ENCODE data around the gene ARHGDIB. TPM values are rescaled to one million over a fixed set of nuclear protein-coding genes. Genes with fewer than 3 reads are reported as not detected.

The ARHGDIB gene
- total RNA-seq, 4 donors from 2014 or later: 17.1 to 290 (median 57.1) TPM

GRCh38 chr12:14963520-14963919 is 2.1 kb upstream of the ARHGDIB start:
- Histone ChIP-seq H3K4me3 (no peak overlapping the region), H3K9me3 (no peaks in the 10 kb centered on the region), H3K27ac (peak overlapping the region; percentile 28 to 81 (median 64)), H3K4me1 (no peaks in the 10 kb centered on the region), H3K36me3 (no peaks in the 10 kb centered on the region), H3K27me3 (no peaks in the 10 kb centered on the region)
- TF ChIP-seq POLR2A (IDR thresholded peaks at IDR 0.05): no peak
- TF ChIP-seq CTCF (IDR thresholded peaks at IDR 0.05): no peak
- no peak for DNase-seq

DNA sequence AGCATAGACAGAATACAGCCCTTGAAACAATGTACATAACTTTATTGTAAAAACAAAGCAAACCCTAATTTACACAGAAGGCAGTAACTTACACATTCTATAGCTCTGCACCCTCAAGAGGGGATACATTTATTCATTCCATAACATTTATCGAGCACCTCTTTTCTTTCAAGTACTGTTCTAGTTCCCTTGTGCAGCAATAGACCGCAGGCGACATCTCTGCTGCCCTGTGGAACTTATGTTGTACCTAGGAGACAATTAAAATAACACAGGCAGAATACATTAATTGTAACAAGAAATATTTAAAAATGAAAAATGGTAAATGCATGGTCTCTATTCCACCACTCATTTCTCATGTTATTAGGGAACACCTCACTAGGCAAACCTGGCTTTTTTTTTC is 1.4 kb upstream of the ARHGDIB start:
- H3K27me3 ChIP-seq: no peaks in the 10 kb centered on the region

DNA sequence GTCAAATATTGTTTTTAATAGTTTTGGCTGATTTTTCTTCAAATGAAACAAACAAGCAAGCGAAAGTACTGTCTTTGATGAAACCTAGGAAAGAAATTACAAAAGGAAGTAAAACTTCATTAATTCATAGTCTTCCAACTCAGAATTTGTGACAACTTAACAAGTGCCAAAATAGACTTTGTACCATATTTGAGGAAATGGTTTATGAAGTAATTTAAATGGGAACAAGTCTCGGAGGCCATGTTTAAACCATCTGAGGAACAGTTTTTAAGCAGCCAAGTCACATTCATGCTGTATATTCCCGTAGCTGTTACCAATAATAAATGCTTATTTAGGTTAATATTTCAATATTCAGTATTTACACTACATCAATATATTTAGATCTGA is 745 bp upstream of the ARHGDIB start:
- H3K9me3 ChIP-seq: no peaks in the 10 kb centered on the region
- peak overlapping the region; percentile 78 to 90 (median 80) for H3K27ac ChIP-seq
- H3K4me1 ChIP-seq: peaks cover 0 to 2% (median 0%) of the 10 kb centered on the region in 4 donors
- TF ChIP-seq POLR2A (IDR thresholded peaks at IDR 0.05): no peak
- TF ChIP-seq CTCF (IDR thresholded peaks at IDR 0.05): no peak
- no peaks in the 10 kb centered on the region for H3K27me3 ChIP-seq
- no peaks in the 10 kb centered on the region for H3K36me3 ChIP-seq
- DNase-seq: no peak
- H3K4me3 ChIP-seq: peak overlapping the region; percentile 22 to 55 (median 46)

More for the DNA sequence above, 1.4 kb upstream of the ARHGDIB start:
- DNase-seq: no peak
- no peaks in the 10 kb centered on the region for H3K4me1 ChIP-seq
- H3K27ac ChIP-seq: peak overlapping the region; percentile 65 to 90 (median 80)
- TF ChIP-seq POLR2A (IDR thresholded peaks at IDR 0.05): no peak
- TF ChIP-seq CTCF (IDR thresholded peaks at IDR 0.05): no peak
- H3K9me3 ChIP-seq: no peaks in the 10 kb centered on the region
- H3K36me3 ChIP-seq: no peaks in the 10 kb centered on the region
- H3K4me3 ChIP-seq: no peak overlapping the region

DNA sequence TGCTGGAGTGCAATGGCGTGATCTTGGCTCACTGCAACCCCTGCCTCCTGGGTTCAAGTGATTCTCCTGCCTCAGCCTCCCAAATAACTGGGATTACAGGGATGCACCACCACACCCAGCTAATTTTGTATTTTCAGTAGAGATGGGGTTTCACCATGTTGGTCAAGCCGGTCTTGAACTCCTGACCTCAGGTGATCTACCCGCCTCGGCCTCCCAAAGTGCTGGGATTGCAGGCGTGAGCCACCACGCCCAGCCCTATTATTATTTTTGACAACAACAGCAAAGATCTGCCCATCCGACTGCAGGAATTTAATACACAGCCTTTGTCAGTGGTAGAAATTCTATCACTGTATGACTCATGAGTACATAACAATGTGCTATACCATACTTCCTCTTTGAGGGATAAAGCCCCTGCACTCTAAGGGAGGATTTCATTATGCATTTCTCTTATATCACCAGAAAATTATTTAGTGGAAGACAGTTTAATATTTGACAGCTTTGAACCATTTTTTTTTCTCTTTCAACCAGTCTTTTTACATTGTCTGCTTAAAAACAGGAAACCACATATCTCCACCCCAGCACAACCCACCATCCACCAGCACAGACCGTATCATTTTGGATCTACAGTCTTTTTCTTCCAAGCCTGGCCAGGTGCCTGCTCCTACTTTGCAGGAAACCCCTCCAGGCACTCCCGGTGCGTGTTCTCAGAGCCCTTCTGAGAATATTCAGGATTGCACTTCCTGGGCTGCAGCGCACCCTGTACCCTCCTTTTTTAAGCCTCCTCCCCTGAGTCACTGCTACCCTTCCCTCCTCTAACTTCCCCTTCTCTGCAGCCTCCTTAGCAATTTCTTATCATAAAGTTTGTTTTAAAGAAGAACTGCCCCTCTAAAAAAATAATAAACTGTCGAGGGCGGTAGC is 594 bp downstream of the ARHGDIB start:
- peak in 2 of 3 donors; percentile 56 to 72 for DNase-seq
- TF ChIP-seq POLR2A (IDR thresholded peaks at IDR 0.05): no peak
- no peak for TF ChIP-seq CTCF (IDR thresholded peaks at IDR 0.05)
- H3K4me3 ChIP-seq: peak overlapping the region; percentile 44 to 55 (median 50)

GRCh38 chr12:14959916-14960496 is 1.4 kb downstream of the ARHGDIB start:
- H3K36me3 ChIP-seq: no peaks in the 10 kb centered on the region
- TF ChIP-seq CTCF (IDR thresholded peaks at IDR 0.05) (no peak), POLR2A (IDR thresholded peaks at IDR 0.05) (no peak)

More for the DNA sequence above, 594 bp downstream of the ARHGDIB start:
- peak overlapping the region; percentile 78 to 90 (median 80) for H3K27ac ChIP-seq
- H3K4me1 ChIP-seq: peaks cover 0 to 11% (median 3%) of the 10 kb centered on the region in 4 donors
- no peaks in the 10 kb centered on the region for H3K36me3 ChIP-seq
- H3K27me3 ChIP-seq: no peaks in the 10 kb centered on the region
- no peaks in the 10 kb centered on the region for H3K9me3 ChIP-seq

More at GRCh38 chr12:14959916-14960496, 1.4 kb downstream of the ARHGDIB start:
- H3K4me1 ChIP-seq: peaks cover 0 to 11% (median 3%) of the 10 kb centered on the region in 4 donors
- peak overlapping the region; percentile 44 to 55 (median 50) for H3K4me3 ChIP-seq
- DNase-seq: no peak
- H3K27me3 ChIP-seq: no peaks in the 10 kb centered on the region
- H3K27ac ChIP-seq: peak overlapping the region; percentile 78 to 90 (median 80)
- no peaks in the 10 kb centered on the region for H3K9me3 ChIP-seq
